WTC11 (cell line): ENCODE results near the gene LGI4. TPM values are rescaled to one million over a fixed set of nuclear protein-coding genes. Genes with fewer than 3 reads are reported as not detected.

Experiments used
- ATAC-seq: fragments of 200-7000 bp; cut with Tn5 transposase; 2 replicates; pipeline ENCODE4 v1.10.0; 2021; ENCODE audit warnings: mild to moderate bottlenecking, moderate library complexity
- CTCF ChIA-PET: fragments of 300-600 bp; sonication (Branson Sonifier 250); formaldehyde crosslinking; loops from one replicate; lab custom pipeline; 2021; ENCODE audit warnings: antibody characterized with exemption; lab: Charles Lee
- POLR2A ChIA-PET: fragments of 350-600 bp; sonication (Branson Sonifier 250); formaldehyde crosslinking; loops from one replicate; lab custom pipeline; 2021; ENCODE audit warnings: antibody characterized with exemption; lab: Charles Lee
- DNase-seq: peaks from one replicate; pipeline ENCODE4 v3.0.0; 2021; ENCODE audit warnings: low spot score
- H3K27ac Mint-ChIP-seq: 2 replicates; pipeline ENCODE4 v1.8.0; 2021; ENCODE audit warnings: mixed read lengths
- H3K27me3 Mint-ChIP-seq: 2 replicates; pipeline ENCODE4 v1.8.0; 2021; ENCODE audit warnings: low read depth, mild to moderate bottlenecking, moderate library complexity, mixed read lengths
- H3K36me3 Mint-ChIP-seq: 2 replicates; pipeline ENCODE4 v1.8.0; 2021; ENCODE audit warnings: mixed read lengths
- H3K4me1 Mint-ChIP-seq: 2 replicates; pipeline ENCODE4 v1.8.0; 2022; ENCODE audit warnings: mixed read lengths
- H3K4me3 Mint-ChIP-seq: 2 replicates; pipeline ENCODE4 v1.8.0; 2021; ENCODE audit warnings: mild to moderate bottlenecking, moderate library complexity, mixed read lengths
- H3K9me3 Mint-ChIP-seq: 2 replicates; pipeline ENCODE4 v1.8.0; 2021; ENCODE audit warnings: mixed read lengths
- CREM ChIP-seq: sonication (generic); formaldehyde crosslinking; IDR thresholded peaks from 2 replicates; pipeline ENCODE4 v1.8.1; 2022; ENCODE audit warnings: mild to moderate bottlenecking, missing genetic modification reagents, moderate library complexity
- ELF4 ChIP-seq: sonication (generic); formaldehyde crosslinking; IDR thresholded peaks from 2 replicates; pipeline ENCODE4 v1.8.1; 2022; ENCODE audit warnings: low read depth, mild to moderate bottlenecking, moderate library complexity, missing genetic modification reagents
- ERG ChIP-seq: fragments of 250-450 bp; sonication (Bioruptor Pico); IDR thresholded peaks from 2 replicates; pipeline ENCODE4 v1.8.0; 2021; ENCODE audit warnings: mild to moderate bottlenecking
- FOXP4 ChIP-seq: sonication (generic); formaldehyde crosslinking; IDR thresholded peaks from 2 replicates; pipeline ENCODE4 v1.8.0; 2022; ENCODE audit warnings: mild to moderate bottlenecking, missing genetic modification reagents
- GRHL2 ChIP-seq: fragments of 250-450 bp; sonication (Bioruptor Pico); IDR thresholded peaks from 2 replicates; pipeline ENCODE4 v1.8.0; 2022; ENCODE audit warnings: mild to moderate bottlenecking, moderate library complexity; ENCODE audit not compliant: insufficient replicate concordance, severe bottlenecking
- GTF2I ChIP-seq: fragments of 250-450 bp; sonication (Bioruptor Pico); conservative IDR thresholded peaks from 2 replicates; pipeline ENCODE4 v1.4.0; 2021; ENCODE audit warnings: mild to moderate bottlenecking
- HMGA2 ChIP-seq: fragments of 250-450 bp; sonication (Bioruptor Pico); IDR thresholded peaks from 2 replicates; pipeline ENCODE4 v1.4.0; 2021; ENCODE audit warnings: mild to moderate bottlenecking, moderate library complexity
- IRF2 ChIP-seq: sonication (generic); formaldehyde crosslinking; IDR thresholded peaks from 2 replicates; pipeline ENCODE4 v1.8.0; 2022; ENCODE audit warnings: low read depth, missing genetic modification reagents, borderline replicate concordance
- NFATC4 ChIP-seq: fragments of 250-450 bp; sonication (Bioruptor Pico); IDR thresholded peaks from 2 replicates; pipeline ENCODE4 v1.9.0; 2021; ENCODE audit warnings: mild to moderate bottlenecking
- NFE2L1 ChIP-seq: sonication (generic); formaldehyde crosslinking; IDR thresholded peaks from 2 replicates; pipeline ENCODE4 v1.8.1; 2023; ENCODE audit warnings: missing genetic modification reagents
- NFYB ChIP-seq: sonication (generic); formaldehyde crosslinking; conservative IDR thresholded peaks from 2 replicates; pipeline ENCODE4 v1.8.0; 2022; ENCODE audit warnings: low read depth, missing genetic modification reagents
- NR1H2 ChIP-seq: sonication (generic); formaldehyde crosslinking; IDR thresholded peaks from 2 replicates; pipeline ENCODE4 v1.9.0; 2021; ENCODE audit warnings: mild to moderate bottlenecking, moderate library complexity, missing genetic modification reagents
- PRDM15 ChIP-seq: sonication (generic); formaldehyde crosslinking; IDR thresholded peaks from 2 replicates; pipeline ENCODE4 v1.8.0; 2022; ENCODE audit warnings: missing genetic modification reagents
- RORB ChIP-seq: fragments of 250-450 bp; sonication (Bioruptor Pico); IDR thresholded peaks from 2 replicates; pipeline ENCODE4 v1.9.0; 2021; ENCODE audit warnings: mild to moderate bottlenecking
- SMAD4 ChIP-seq: sonication (generic); formaldehyde crosslinking; IDR thresholded peaks from 2 replicates; pipeline ENCODE4 v1.8.0; 2022; ENCODE audit warnings: mild to moderate bottlenecking, missing genetic modification reagents
- TCF7 ChIP-seq: sonication (generic); formaldehyde crosslinking; IDR thresholded peaks from 2 replicates; pipeline ENCODE4 v1.8.0; 2022; ENCODE audit warnings: mild to moderate bottlenecking, low read depth, missing genetic modification reagents, moderate library complexity
- TEAD1 ChIP-seq: sonication (generic); formaldehyde crosslinking; IDR thresholded peaks from 2 replicates; pipeline ENCODE4 v1.8.0; 2022; ENCODE audit warnings: mild to moderate bottlenecking, missing genetic modification reagents
- ZNF121 ChIP-seq: sonication (generic); formaldehyde crosslinking; IDR thresholded peaks from 2 replicates; pipeline ENCODE4 v1.8.0; 2023; ENCODE audit warnings: missing genetic modification reagents
- ZNF317 ChIP-seq: sonication (generic); formaldehyde crosslinking; IDR thresholded peaks from 2 replicates; pipeline ENCODE4 v1.8.1; 2023; ENCODE audit warnings: low read depth, mild to moderate bottlenecking, moderate library complexity, missing genetic modification reagents, borderline replicate concordance
- ZNF532 ChIP-seq: fragments of 250-450 bp; sonication (Bioruptor Pico); IDR thresholded peaks from 2 replicates; pipeline ENCODE4 v1.9.0; 2021; ENCODE audit warnings: mild to moderate bottlenecking, borderline replicate concordance
- total RNA-seq: library from RNA; stranded (reverse); gene quantifications from 3 replicates; pipeline ENCODE4 v1.2.3, GENCODE V29; 2021
- TF ChIP-seq, protein P1 (sequence below): sonication (generic); formaldehyde crosslinking; IDR thresholded peaks from 2 replicates; pipeline ENCODE4 v1.8.0; 2022; ENCODE audit warnings: mild to moderate bottlenecking, missing genetic modification reagents
- TF ChIP-seq, protein P2 (sequence below): sonication (generic); formaldehyde crosslinking; IDR thresholded peaks from 2 replicates; pipeline ENCODE4 v1.8.1; 2023; ENCODE audit warnings: mild to moderate bottlenecking, missing genetic modification reagents, moderate library complexity

Gene LGI4
- total RNA-seq, 1 experiment from 2014 or later, result 14.2 TPM

GRCh38 chr19:35090506-35091214 lies 44.2 kb downstream of the LGI4 start (continued):
- TF ChIP-seq, protein P1, sequence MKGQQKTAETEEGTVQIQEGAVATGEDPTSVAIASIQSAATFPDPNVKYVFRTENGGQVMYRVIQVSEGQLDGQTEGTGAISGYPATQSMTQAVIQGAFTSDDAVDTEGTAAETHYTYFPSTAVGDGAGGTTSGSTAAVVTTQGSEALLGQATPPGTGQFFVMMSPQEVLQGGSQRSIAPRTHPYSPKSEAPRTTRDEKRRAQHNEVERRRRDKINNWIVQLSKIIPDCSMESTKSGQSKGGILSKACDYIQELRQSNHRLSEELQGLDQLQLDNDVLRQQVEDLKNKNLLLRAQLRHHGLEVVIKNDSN (CRISPR knock-in tag), result peak; percentile 78
- TF ChIP-seq ZNF121 (no peak), ZNF317 (CRISPR knock-in tag) (0 out of 2 replicates have a peak, but pooled peaks have one; percentile 10), NFE2L1 (CRISPR knock-in tag) (peak; percentile 65; the same call in 1 of the 2 replicates)

DNA sequence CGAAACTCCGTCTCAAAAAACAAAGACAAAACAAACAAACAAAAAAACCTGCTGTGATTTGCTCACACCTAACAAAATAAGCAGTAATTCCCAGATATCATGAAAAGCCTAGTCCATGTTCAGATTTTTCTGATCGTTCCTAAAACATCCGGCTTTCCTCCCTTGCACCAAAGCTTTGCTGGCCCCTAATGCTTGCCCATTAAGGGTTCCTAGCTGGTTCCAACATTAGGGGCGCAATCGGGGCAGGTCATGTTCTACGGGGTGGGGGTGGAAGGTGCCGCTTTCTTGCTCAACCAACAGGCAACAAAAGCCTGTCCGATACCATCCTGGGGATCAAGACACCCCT lies 44.7 kb downstream of the LGI4 start:
- 0 out of 2 replicates have a peak, but pooled peaks have one; percentile 7 for ATAC-seq
- POLR2A ChIA-PET, result interaction anchor here (0.6 to 1.0 kb wide), 4 partner anchors 22 to 483 kb away, joined by 3 to 5 read pairs (median 3); no protein-coding TSS in a partner anchor
- Mint-ChIP-seq H3K4me1 (peaks cover 13% of the 10 kb centered on the region), H3K27ac (no peak overlapping the region), H3K36me3 (no peaks in the 10 kb centered on the region), H3K9me3 (no peaks in the 10 kb centered on the region; the same call in 1 of the 2 replicates), H3K4me3 (peak overlapping the region; percentile 55), H3K27me3 (peaks cover 5% of the 10 kb centered on the region)
- CTCF ChIA-PET, result interaction anchor here (0.6 to 3.9 kb wide), 23 partner anchors 8 to 251 kb away, joined by 3 to 58 read pairs (median 5); partner anchors contain the start of gene LGI4
- TF ChIP-seq SMAD4 (CRISPR knock-in tag), result no peak
- no peak for TF ChIP-seq TCF7
- TF ChIP-seq ELF4 (CRISPR knock-in tag), result no peak
- TF ChIP-seq, protein P2, sequence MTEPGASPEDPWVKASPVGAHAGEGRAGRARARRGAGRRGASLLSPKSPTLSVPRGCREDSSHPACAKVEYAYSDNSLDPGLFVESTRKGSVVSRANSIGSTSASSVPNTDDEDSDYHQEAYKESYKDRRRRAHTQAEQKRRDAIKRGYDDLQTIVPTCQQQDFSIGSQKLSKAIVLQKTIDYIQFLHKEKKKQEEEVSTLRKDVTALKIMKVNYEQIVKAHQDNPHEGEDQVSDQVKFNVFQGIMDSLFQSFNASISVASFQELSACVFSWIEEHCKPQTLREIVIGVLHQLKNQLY, result no peak
- TF ChIP-seq PRDM15 (CRISPR knock-in tag), result no peak
- no peak for TF ChIP-seq ERG (CRISPR knock-in tag)
- no peak for TF ChIP-seq GTF2I (CRISPR knock-in tag)
- TF ChIP-seq NR1H2 (CRISPR knock-in tag), result no peak
- no peak for TF ChIP-seq GRHL2 (CRISPR knock-in tag)
- TF ChIP-seq NFYB (CRISPR knock-in tag), result no peak
- TF ChIP-seq IRF2 (CRISPR knock-in tag), result no peak
- TF ChIP-seq ZNF532, result no peak
- TF ChIP-seq, protein P1 (CRISPR knock-in tag), result no peak
- TF ChIP-seq TEAD1, result no peak
- TF ChIP-seq HMGA2 (CRISPR knock-in tag), result no peak
- TF ChIP-seq NFATC4 (CRISPR knock-in tag), result no peak
- TF ChIP-seq CREM (CRISPR knock-in tag), result no peak
- no peak for TF ChIP-seq RORB
- TF ChIP-seq FOXP4 (CRISPR knock-in tag), result no peak
- no peak for DNase-seq
